Adrenal gland (tissue), 5 donors: ENCODE results near the gene PDCD7.

Experiments used
- POLR2A ChIP-seq, 2 donors: fragments of 450-650 bp; IDR thresholded peaks; one replicate each; pipeline ENCODE4 v1.6.1; 2017; ENCODE audit warnings: antibody characterized with exemption in 2 of 2, mild to moderate bottlenecking in 2 of 2, moderate library complexity in 1 of 2
- TF ChIP-seq, protein P1 (sequence below), 6 experiments: fragments of 450-650 bp in 4 of 6; fragments of 200-600 bp in 2 of 6; sonication (generic) in 1 of 6; IDR thresholded peaks; 1 replicate in 5 of 6; 2 replicates in 1 of 6; pipeline versions ENCODE4 v1.5.1 to v1.8.0; 2016 to 2021; ENCODE audit warnings: antibody characterized with exemption in 6 of 6, mild to moderate bottlenecking in 2 of 6, moderate library complexity in 1 of 6
- donor health status: DM: no; HTN: no; CAD: no.

DNA sequence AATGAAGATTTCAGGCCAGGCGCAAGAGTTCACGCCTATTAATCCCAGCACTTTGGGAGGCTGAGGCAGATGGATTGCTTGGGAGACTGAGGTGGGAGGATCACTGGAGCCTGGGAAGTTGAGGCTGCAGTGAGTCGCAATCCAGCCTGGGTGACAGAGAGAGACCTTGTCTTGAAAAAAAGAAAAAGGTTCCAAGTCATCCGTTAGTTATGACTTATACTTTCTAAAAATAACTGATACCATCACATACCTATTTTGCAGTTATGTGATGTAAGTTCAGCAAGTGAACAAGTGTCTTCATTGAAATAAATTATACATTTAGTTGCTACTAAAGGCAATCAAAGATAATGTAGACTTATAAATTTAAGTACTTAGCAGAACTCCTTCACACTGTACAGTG is 29.4 kb upstream of the PDCD7 start:
- TF ChIP-seq, protein P1, sequence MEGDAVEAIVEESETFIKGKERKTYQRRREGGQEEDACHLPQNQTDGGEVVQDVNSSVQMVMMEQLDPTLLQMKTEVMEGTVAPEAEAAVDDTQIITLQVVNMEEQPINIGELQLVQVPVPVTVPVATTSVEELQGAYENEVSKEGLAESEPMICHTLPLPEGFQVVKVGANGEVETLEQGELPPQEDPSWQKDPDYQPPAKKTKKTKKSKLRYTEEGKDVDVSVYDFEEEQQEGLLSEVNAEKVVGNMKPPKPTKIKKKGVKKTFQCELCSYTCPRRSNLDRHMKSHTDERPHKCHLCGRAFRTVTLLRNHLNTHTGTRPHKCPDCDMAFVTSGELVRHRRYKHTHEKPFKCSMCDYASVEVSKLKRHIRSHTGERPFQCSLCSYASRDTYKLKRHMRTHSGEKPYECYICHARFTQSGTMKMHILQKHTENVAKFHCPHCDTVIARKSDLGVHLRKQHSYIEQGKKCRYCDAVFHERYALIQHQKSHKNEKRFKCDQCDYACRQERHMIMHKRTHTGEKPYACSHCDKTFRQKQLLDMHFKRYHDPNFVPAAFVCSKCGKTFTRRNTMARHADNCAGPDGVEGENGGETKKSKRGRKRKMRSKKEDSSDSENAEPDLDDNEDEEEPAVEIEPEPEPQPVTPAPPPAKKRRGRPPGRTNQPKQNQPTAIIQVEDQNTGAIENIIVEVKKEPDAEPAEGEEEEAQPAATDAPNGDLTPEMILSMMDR (IDR thresholded peaks at IDR 0.05), result no peak
- no peak for TF ChIP-seq POLR2A (IDR thresholded peaks at IDR 0.05)
